Right atrium auricular region (tissue), 2 donors: ENCODE data around the gene GFAP. TPM values are rescaled to one million over a fixed set of nuclear protein-coding genes. Genes with fewer than 3 reads are reported as not detected.

Source experiments
- DNase-seq: peaks from one replicate; pipeline ENCODE4 v3.0.0-alpha.2; 2019; ENCODE audit warnings: low spot score
- H3K27ac ChIP-seq, 2 donors: fragments of 200-600 bp; sonication (generic); 1 replicate in 1 of 2; 2 replicates in 1 of 2; pipeline ENCODE4 v1.5.1; 2016 to 2019
- H3K27me3 ChIP-seq, 2 donors: fragments of 200-600 bp; sonication (generic); one replicate each; pipeline versions ENCODE4 v1.5.1 to v1.6.0; 2017 to 2019
- H3K36me3 ChIP-seq: fragments of 200-600 bp; sonication (generic); one replicate; pipeline ENCODE4 v1.5.1; 2016
- H3K4me1 ChIP-seq, 2 donors: fragments of 200-600 bp; sonication (generic); one replicate each; pipeline versions ENCODE4 v1.5.1 to v1.6.0; 2017 to 2019
- H3K4me3 ChIP-seq, 2 donors: fragments of 200-600 bp; sonication (generic); 1 replicate in 1 of 2; 2 replicates in 1 of 2; pipeline ENCODE4 v1.5.1; 2017 to 2019; ENCODE audit warnings: mild to moderate bottlenecking in 1 of 2, moderate library complexity in 1 of 2
- H3K9me3 ChIP-seq, 2 donors: fragments of 200-600 bp; sonication (generic); one replicate each; pipeline ENCODE4 v1.5.1; 2019
- total RNA-seq, 2 donors: library from RNA; depleted of rRNA; stranded (reverse); fragments of >200 nt; gene quantifications; one replicate each; pipeline ENCODE4 v1.1.0, GENCODE V29; 2016
- TF ChIP-seq, protein P1 (sequence below), 2 donors: fragments of 200-600 bp; sonication (generic); IDR thresholded peaks; one replicate each; pipeline ENCODE4 v1.5.1; 2019; ENCODE audit warnings: antibody characterized with exemption in 2 of 2

The GFAP gene
- total RNA-seq, 2 donors from 2014 or later: 4.6 to 5.3 TPM

- Histone ChIP-seq H3K4me3 (peak overlapping the region; percentile 23 to 39), H3K9me3 (no peaks in the 10 kb centered on the region), H3K27me3 (no peaks in the 10 kb centered on the region), H3K27ac (peak overlapping the region in 1 of 2 donors; percentile 43), H3K36me3 (no peaks in the 10 kb centered on the region), H3K4me1 (peaks cover 0 to 18% of the 10 kb centered on the region in 2 donors)
- DNase-seq: peak; percentile 63
- TF ChIP-seq, protein P1, sequence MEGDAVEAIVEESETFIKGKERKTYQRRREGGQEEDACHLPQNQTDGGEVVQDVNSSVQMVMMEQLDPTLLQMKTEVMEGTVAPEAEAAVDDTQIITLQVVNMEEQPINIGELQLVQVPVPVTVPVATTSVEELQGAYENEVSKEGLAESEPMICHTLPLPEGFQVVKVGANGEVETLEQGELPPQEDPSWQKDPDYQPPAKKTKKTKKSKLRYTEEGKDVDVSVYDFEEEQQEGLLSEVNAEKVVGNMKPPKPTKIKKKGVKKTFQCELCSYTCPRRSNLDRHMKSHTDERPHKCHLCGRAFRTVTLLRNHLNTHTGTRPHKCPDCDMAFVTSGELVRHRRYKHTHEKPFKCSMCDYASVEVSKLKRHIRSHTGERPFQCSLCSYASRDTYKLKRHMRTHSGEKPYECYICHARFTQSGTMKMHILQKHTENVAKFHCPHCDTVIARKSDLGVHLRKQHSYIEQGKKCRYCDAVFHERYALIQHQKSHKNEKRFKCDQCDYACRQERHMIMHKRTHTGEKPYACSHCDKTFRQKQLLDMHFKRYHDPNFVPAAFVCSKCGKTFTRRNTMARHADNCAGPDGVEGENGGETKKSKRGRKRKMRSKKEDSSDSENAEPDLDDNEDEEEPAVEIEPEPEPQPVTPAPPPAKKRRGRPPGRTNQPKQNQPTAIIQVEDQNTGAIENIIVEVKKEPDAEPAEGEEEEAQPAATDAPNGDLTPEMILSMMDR (IDR thresholded peaks at IDR 0.05): peak; percentile 35 to 66
Observed at GRCh38 chr17:44911133-44912001, 3.9 kb downstream of the GFAP start.

DNA sequence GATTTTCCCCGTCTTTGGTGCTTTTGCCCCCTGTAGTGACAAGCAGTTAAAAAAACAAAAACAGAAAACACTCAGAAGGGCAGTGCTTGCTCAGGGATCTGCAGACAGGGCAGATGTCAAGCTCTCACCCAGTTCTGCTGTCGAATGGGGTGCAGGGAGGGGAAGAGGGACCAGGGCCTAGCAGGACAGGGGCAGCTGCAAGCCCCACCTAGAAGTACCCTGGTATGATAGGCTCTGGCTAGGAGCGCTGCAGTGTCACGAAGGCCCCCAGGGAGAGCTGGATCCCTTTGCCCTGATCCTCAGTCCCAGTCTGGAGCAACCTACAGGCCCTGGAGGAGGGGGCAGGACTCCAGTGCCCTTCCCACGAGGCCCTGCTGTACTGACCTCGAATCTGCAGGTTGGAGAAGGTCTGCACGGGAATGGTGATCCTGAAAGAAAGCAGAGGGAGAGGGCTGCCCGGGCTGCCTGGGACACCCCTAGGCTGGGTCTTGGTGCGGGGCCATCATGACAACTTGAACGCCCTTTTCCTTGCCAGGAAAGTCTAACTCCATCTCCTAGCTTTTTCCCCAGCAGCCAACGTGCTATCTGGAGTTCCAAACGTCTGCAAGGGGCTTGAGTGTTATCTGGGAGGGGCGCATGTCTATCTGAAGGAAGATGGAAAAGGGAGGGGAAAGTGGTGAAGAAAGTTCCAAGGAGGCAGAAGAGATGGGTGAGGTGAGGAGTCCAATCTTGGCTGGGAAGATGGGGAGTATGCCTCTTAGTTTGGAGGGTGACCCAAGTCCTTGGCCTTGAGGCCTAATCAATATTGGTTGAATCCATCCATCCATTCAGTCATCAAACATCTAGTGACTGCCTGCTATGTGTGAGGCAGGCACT lies 4.8 kb downstream of the GFAP start:
- H3K27me3 ChIP-seq: no peaks in the 10 kb centered on the region
- no peak for DNase-seq
- peak overlapping the region in 1 of 2 donors; percentile 39 for H3K4me3 ChIP-seq
- no peaks in the 10 kb centered on the region for H3K36me3 ChIP-seq
- no peak overlapping the region for H3K27ac ChIP-seq
- TF ChIP-seq, protein P1 (IDR thresholded peaks at IDR 0.05): no peak
- peaks cover 0 to 12% of the 10 kb centered on the region in 2 donors for H3K4me1 ChIP-seq
- no peaks in the 10 kb centered on the region for H3K9me3 ChIP-seq

- TF ChIP-seq, protein P1 (IDR thresholded peaks at IDR 0.05): no peak
- H3K27me3 ChIP-seq: no peaks in the 10 kb centered on the region
- no peaks in the 10 kb centered on the region for H3K36me3 ChIP-seq
Observed at GRCh38 chr17:44909681-44910144, 5.6 kb downstream of the GFAP start.

GRCh38 chr17:44908761-44909326 lies 6.5 kb downstream of the GFAP start:
- H3K36me3 ChIP-seq: no peaks in the 10 kb centered on the region
- H3K27me3 ChIP-seq: no peaks in the 10 kb centered on the region
- no peak for DNase-seq
- H3K4me1 ChIP-seq: peaks cover 0 to 12% of the 10 kb centered on the region in 2 donors
- H3K27ac ChIP-seq: no peak overlapping the region
- H3K9me3 ChIP-seq: no peaks in the 10 kb centered on the region
- H3K4me3 ChIP-seq: no peak overlapping the region
- TF ChIP-seq, protein P1 (IDR thresholded peaks at IDR 0.05): no peak

More at GRCh38 chr17:44909681-44910144, 5.6 kb downstream of the GFAP start:
- Histone ChIP-seq H3K9me3 (no peaks in the 10 kb centered on the region), H3K4me1 (peaks cover 0 to 12% of the 10 kb centered on the region in 2 donors), H3K4me3 (no peak overlapping the region), H3K27ac (no peak overlapping the region)
- no peak for DNase-seq

DNA sequence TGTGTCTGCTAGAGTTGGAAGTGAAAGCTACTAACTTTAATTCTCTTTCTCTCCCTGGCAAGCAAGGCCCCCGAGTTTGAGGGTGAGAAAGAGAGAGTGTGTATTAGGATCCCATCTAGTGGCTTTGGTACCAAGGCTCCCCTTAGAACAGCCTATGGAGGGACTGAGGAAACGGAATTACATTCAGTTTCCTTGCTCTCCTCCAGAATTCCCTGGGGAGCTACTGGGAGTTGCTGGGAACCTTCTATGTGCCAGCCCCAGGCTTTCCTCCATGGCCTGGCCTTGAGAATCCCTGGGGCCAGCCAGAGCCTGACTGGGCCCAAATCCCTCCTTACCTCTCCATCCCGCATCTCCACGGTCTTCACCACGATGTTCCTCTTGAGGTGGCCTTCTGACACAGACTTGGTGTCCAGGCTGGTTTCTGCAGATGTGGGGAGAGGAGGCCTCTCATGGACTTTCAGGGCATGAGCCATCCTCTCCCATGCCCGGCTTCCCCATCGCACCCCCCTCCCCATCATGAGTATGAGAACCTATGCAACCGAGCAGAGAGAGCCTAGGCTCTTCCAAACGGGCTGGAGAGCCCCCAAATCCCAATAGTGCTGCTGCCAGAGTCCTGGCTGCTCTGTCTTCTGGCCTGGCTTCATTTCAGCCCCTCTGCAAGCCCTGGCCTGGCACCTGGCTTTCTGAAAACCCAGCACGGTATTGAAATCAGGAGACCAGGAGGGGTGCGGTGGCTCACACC lies 7.4 kb downstream of the GFAP start:
- peaks cover 0 to 12% of the 10 kb centered on the region in 2 donors for H3K4me1 ChIP-seq
- H3K9me3 ChIP-seq: no peaks in the 10 kb centered on the region
- H3K27me3 ChIP-seq: no peaks in the 10 kb centered on the region
- H3K27ac ChIP-seq: no peak overlapping the region
- no peak overlapping the region for H3K4me3 ChIP-seq
- no peaks in the 10 kb centered on the region for H3K36me3 ChIP-seq
- TF ChIP-seq, protein P1 (IDR thresholded peaks at IDR 0.05): no peak
- no peak for DNase-seq
